Transverse colon (tissue), 3 donors: ENCODE data around the gene UQCC5.

ENCODE experiments used
- EP300 ChIP-seq: sonication (generic); formaldehyde crosslinking; IDR thresholded peaks from one replicate; pipeline ENCODE4 v1.6.1; 2017; ENCODE audit warnings: antibody characterized with exemption, low read depth
- POLR2A ChIP-seq: fragments of 450-650 bp; IDR thresholded peaks from one replicate; pipeline ENCODE4 v1.6.1; 2016; ENCODE audit warnings: antibody characterized with exemption, mild to moderate bottlenecking, moderate library complexity
- TF ChIP-seq, protein P1 (sequence below), 5 experiments: fragments of 200-600 bp in 3 of 5; fragments of 450-650 bp in 2 of 5; sonication (generic) in 3 of 5; IDR thresholded peaks; 1 replicate in 2 of 5; 2 replicates in 3 of 5; pipeline ENCODE4 v1.5.1; 2016 to 2017; ENCODE audit warnings: antibody characterized with exemption in 5 of 5, inconsistent platforms in 3 of 5, mild to moderate bottlenecking in 2 of 5, moderate library complexity in 1 of 5

DNA sequence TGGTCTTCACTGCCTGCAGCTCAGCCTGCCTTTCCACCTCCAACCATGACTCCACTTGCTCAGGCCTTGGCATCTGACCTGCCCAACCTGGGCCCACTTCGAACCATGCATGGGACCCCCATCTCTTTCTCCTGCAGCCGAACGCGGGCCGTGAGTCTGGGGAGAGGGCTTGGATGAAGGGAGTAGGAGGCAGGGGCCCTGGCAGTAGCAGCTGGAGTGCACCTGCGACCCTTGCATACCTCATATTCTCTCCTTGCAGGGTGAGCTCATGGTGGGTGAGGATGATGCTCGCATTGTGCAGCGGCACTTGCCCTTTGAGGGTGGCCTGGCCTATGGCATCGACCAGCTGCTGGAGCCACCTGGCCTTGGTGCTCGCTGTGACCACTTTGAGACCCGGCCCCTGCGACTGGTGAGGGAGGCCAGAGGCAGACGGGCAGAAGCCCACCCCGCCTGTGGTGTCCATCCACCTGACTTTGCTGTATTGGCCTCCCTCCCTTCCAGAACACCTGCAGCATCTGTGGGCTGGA, 16.2 kb upstream of the UQCC5 start:
- no peak for TF ChIP-seq EP300
- TF ChIP-seq, protein P1, sequence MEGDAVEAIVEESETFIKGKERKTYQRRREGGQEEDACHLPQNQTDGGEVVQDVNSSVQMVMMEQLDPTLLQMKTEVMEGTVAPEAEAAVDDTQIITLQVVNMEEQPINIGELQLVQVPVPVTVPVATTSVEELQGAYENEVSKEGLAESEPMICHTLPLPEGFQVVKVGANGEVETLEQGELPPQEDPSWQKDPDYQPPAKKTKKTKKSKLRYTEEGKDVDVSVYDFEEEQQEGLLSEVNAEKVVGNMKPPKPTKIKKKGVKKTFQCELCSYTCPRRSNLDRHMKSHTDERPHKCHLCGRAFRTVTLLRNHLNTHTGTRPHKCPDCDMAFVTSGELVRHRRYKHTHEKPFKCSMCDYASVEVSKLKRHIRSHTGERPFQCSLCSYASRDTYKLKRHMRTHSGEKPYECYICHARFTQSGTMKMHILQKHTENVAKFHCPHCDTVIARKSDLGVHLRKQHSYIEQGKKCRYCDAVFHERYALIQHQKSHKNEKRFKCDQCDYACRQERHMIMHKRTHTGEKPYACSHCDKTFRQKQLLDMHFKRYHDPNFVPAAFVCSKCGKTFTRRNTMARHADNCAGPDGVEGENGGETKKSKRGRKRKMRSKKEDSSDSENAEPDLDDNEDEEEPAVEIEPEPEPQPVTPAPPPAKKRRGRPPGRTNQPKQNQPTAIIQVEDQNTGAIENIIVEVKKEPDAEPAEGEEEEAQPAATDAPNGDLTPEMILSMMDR (IDR thresholded peaks at IDR 0.05): no peak
- TF ChIP-seq POLR2A: no peak
